Right lobe of liver (tissue), 6 donors: Measurements from ENCODE around the gene ROCK2. TPM values are rescaled to one million over a fixed set of nuclear protein-coding genes. Genes with fewer than 3 reads are reported as not detected.
A peak's percentile ranks its signal among the peaks of the same experiment; 100 is the strongest.

Experiments
- ATAC-seq, 4 donors: fragments of 200-7000 bp; cut with Tn5 transposase; one replicate each; pipeline ENCODE4 v1.9.1; 2020; ENCODE audit warnings: mild to moderate bottlenecking in 4 of 4, moderate library complexity in 4 of 4
- DNase-seq, 3 donors: peaks; one replicate each; pipeline ENCODE4 v3.0.0-alpha.2; 2020
- H3K27ac ChIP-seq, 3 donors: fragments of 200-600 bp; one replicate each; pipeline ENCODE4 v1.8.0; 2022
- H3K27me3 ChIP-seq, 2 donors: fragments of 200-600 bp; one replicate each; pipeline ENCODE4 v1.8.0; 2022
- H3K36me3 ChIP-seq, 4 donors: fragments of 200-600 bp; sonication (generic) in 1 of 4; one replicate each; pipeline versions ENCODE4 v1.5.1 to v1.8.0; 2017 to 2022; ENCODE audit warnings: control low read depth in 1 of 4
- H3K4me1 ChIP-seq, 4 donors: fragments of 200-600 bp; sonication (generic) in 1 of 4; one replicate each; pipeline versions ENCODE4 v1.5.1 to v1.8.0; 2017 to 2022; ENCODE audit warnings: control low read depth in 1 of 4
- H3K4me3 ChIP-seq, 3 donors: fragments of 200-600 bp; one replicate each; pipeline ENCODE4 v1.8.0; 2022
- H3K9me3 ChIP-seq, 4 donors: fragments of 200-600 bp; sonication (generic) in 1 of 4; one replicate each; pipeline versions ENCODE4 v1.5.1 to v1.8.0; 2017 to 2022; ENCODE audit warnings: control low read depth in 1 of 4
- POLR2A ChIP-seq: fragments of 450-650 bp; IDR thresholded peaks from one replicate; pipeline ENCODE4 v1.6.1; 2017; ENCODE audit warnings: antibody characterized with exemption, mild to moderate bottlenecking
- WGBS: methylation state at CpG from one replicate; pipeline ENCODE4 v1.1.6; 2018; ENCODE audit warnings: low coverage, low lambda C conversion rate; ENCODE audit not compliant: insufficient coverage; ENCODE audit errors: missing lambda C conversion rate; 5-methylcytosine and 5-hydroxymethylcytosine counted together
- intact Hi-C, 2 donors: fragments of 100-400 bp; cut with DNase I; formaldehyde crosslinking; loops; one replicate each; pipeline versions ENCODE4 v1.11.2 to v1.14.1; 2022
- total RNA-seq, 6 experiments: library from RNA; depleted of rRNA in 2 of 6; stranded (reverse); fragments of >200 nt in 2 of 6; fragmentation: NEBNext Ultra II Directional in 3 of 6; extraction: Animal tissue kit (Norgen Biotek cat#: 25700) in 3 of 6; gene quantifications; one replicate each; pipeline versions ENCODE4 v1.1.0 to v1.2.4, GENCODE V29; 2016 to 2023
- TF ChIP-seq, protein P1 (sequence below), 4 donors: fragments of 200-600 bp in 3 of 4; fragments of 450-650 bp in 1 of 4; IDR thresholded peaks; one replicate each; pipeline versions ENCODE4 v1.5.1 to v1.8.0; 2016 to 2022; ENCODE audit warnings: antibody characterized with exemption in 4 of 4, mild to moderate bottlenecking in 2 of 4
- donor health status: DM: no; HTN: yes; CAD: no.
- donor health status: DM: no; HTN: no; CAD: no.
- donor health status: DM: no; HTN: no; CAD: no.
- donor health status: DM: no; HTN: yes; CAD: no.
- donor health status: DM: no; HTN: yes; CAD: no.

ROCK2 gene
- total RNA-seq, 6 experiments from 2014 or later = 11.6 to 23.9 (median 19.8) TPM

DNA sequence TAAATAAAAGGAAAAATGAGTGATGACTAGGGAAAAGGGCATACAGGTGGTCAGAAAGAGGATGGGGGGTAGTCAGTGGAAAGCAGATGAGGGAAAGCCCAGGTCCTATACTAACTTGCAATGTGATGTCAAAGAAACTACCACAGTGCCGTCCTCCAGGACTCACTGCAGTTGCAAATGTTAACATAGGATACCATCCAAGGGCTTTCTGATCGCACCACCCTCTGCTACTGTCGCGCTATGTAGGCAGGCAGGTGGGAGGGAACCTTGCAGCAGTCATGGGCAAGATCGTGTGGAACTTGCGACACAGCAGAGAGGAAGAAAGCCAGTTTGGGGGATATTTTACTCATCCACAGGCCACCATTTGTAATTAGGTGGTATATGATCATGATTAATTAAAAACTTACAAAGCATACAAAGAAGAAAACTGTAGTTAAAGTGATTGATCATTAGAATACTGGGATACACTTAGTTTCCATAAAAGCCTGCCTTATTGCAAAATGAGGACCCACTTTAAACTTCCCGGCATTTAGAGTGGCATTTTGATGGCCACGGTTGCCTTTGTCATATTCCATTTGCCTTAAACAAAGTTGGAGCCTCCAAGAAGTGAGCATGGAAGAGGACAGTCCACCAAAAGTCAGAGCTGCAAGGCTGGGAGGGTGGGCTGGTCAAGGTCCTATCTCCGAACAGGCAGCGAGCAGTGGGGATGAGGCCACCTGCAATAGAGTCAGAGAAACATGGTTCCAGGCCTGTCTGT is 8.5 kb upstream of the ROCK2 start:
- no peaks in the 10 kb centered on the region for H3K27me3 ChIP-seq
- no peak overlapping the region for H3K4me3 ChIP-seq
- ATAC-seq (peak; percentile 82 to 89 (median 86)), DNase-seq (peak; percentile 52 to 85 (median 81))
- TF ChIP-seq, protein P1, sequence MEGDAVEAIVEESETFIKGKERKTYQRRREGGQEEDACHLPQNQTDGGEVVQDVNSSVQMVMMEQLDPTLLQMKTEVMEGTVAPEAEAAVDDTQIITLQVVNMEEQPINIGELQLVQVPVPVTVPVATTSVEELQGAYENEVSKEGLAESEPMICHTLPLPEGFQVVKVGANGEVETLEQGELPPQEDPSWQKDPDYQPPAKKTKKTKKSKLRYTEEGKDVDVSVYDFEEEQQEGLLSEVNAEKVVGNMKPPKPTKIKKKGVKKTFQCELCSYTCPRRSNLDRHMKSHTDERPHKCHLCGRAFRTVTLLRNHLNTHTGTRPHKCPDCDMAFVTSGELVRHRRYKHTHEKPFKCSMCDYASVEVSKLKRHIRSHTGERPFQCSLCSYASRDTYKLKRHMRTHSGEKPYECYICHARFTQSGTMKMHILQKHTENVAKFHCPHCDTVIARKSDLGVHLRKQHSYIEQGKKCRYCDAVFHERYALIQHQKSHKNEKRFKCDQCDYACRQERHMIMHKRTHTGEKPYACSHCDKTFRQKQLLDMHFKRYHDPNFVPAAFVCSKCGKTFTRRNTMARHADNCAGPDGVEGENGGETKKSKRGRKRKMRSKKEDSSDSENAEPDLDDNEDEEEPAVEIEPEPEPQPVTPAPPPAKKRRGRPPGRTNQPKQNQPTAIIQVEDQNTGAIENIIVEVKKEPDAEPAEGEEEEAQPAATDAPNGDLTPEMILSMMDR (IDR thresholded peaks at IDR 0.05) = no peak
- no peak for TF ChIP-seq POLR2A
- peak overlapping the region in 1 of 3 donors; percentile 57 for H3K27ac ChIP-seq
- peaks cover 0 to 29% (median 6%) of the 10 kb centered on the region in 4 donors for H3K4me1 ChIP-seq
- H3K36me3 ChIP-seq = no peaks in the 10 kb centered on the region
- intact Hi-C loops = no loop called here
- 41% methylated on average over 9 of the region's 10 CpGs for WGBS
- H3K9me3 ChIP-seq = no peaks in the 10 kb centered on the region

DNA sequence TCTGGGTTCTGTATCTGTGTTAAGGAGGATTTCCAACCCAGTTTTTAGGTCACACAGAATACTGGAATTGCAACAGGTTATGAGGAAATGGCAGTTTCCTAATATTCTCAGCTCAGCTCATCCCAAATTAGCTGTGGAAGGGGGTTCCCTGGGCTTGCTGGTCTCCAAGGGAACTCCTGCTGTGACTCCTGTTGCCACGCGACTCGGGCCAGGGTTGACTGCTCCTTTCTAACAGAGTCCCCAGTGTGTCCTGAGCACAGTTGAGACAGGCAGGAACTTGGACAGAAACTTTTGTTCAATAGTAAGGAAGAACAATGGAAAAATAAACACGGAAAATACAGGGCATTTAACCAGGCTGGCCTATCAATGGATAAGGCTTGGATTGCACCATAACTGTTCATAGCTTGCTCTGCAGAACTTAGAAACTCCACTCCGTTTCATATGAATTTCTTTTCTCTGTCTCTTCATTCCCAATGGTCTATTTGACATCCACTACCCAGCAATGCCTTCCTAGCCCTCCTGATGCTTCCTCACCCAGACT is 3.8 kb upstream of the ROCK2 start:
- H3K27ac ChIP-seq = peak overlapping the region in 1 of 3 donors; percentile 70
- H3K27me3 ChIP-seq = no peaks in the 10 kb centered on the region
- no peaks in the 10 kb centered on the region for H3K9me3 ChIP-seq
- peaks cover 0 to 26% (median 0%) of the 10 kb centered on the region in 4 donors for H3K4me1 ChIP-seq
- peak; percentile 48 to 82 (median 75) for DNase-seq
- peak in 3 of 4 donors; percentile 21 to 42 (median 26) for ATAC-seq
- 12% methylated on average over 5 of the region's 5 CpGs for WGBS
- intact Hi-C loops = no loop called here
- H3K4me3 ChIP-seq = no peak overlapping the region
- H3K36me3 ChIP-seq = no peaks in the 10 kb centered on the region
- no peak for TF ChIP-seq POLR2A
- TF ChIP-seq, protein P1 (IDR thresholded peaks at IDR 0.05) = no peak

GRCh38 chr2:11347403-11347959 is 3.0 kb upstream of the ROCK2 start:
- Histone ChIP-seq H3K36me3 (no peaks in the 10 kb centered on the region), H3K27ac (peak overlapping the region in 1 of 3 donors; percentile 70), H3K9me3 (no peaks in the 10 kb centered on the region), H3K27me3 (no peaks in the 10 kb centered on the region), H3K4me3 (no peak overlapping the region), H3K4me1 (peaks cover 0 to 19% (median 0%) of the 10 kb centered on the region in 4 donors)
- intact Hi-C loops = no loop called here
- DNase-seq (no peak), ATAC-seq (no peak)
- TF ChIP-seq, protein P1 (IDR thresholded peaks at IDR 0.05) = no peak
- no peak for TF ChIP-seq POLR2A
- 88% methylated on average over 6 of the region's 7 CpGs for WGBS

DNA sequence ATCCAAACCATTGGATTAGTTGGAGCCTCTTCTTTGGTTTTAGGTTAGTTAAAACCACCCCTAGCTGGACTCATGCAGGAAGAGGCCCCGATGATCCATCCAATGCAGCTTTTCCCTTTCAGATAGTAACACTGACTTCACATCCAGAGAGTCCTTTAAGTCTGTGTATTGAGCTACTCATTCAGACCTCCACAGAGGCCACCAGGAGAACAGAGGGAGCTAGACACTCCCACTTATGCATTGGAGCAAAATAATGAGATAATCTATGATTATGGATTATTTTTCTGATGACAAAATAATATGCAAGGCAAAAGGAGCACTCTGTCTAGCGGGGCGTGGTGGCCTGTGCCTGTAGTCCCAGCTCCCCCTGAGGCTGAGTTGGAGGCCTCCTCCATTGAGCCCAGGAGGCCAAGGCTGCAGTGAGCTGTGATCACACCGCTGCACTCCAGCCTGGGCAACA is 1.6 kb upstream of the ROCK2 start:
- WGBS = 71% methylated on average over 2 of the region's 4 CpGs
- TF ChIP-seq POLR2A = no peak
- TF ChIP-seq, protein P1 (IDR thresholded peaks at IDR 0.05) = no peak
- Histone ChIP-seq H3K27me3 (no peaks in the 10 kb centered on the region), H3K9me3 (no peaks in the 10 kb centered on the region), H3K4me3 (no peak overlapping the region), H3K4me1 (peaks cover 0 to 31% (median 5%) of the 10 kb centered on the region in 4 donors), H3K36me3 (no peaks in the 10 kb centered on the region), H3K27ac (peak overlapping the region; percentile 94 to 99 (median 97))
- DNase-seq (no peak), ATAC-seq (no peak)
- intact Hi-C loops = no loop called here
